Suppressor macrophage treated with lipopolysaccharide for 1 hour (primary cell): Measurements from ENCODE around the gene SAMD4A.
A peak's percentile ranks its signal among the peaks of the same experiment; 100 is the strongest.
"Not testable (repeated sequence)": the region's sequence is repeated elsewhere in the genome, so short reads cannot be mapped to it uniquely, and the experiment has no call there.

Source experiments
- DNase-seq, 3 donors: peaks; one replicate each; pipeline ENCODE4 v3.0.0-alpha.2; 2020 to 2022

SAMD4A gene

DNA sequence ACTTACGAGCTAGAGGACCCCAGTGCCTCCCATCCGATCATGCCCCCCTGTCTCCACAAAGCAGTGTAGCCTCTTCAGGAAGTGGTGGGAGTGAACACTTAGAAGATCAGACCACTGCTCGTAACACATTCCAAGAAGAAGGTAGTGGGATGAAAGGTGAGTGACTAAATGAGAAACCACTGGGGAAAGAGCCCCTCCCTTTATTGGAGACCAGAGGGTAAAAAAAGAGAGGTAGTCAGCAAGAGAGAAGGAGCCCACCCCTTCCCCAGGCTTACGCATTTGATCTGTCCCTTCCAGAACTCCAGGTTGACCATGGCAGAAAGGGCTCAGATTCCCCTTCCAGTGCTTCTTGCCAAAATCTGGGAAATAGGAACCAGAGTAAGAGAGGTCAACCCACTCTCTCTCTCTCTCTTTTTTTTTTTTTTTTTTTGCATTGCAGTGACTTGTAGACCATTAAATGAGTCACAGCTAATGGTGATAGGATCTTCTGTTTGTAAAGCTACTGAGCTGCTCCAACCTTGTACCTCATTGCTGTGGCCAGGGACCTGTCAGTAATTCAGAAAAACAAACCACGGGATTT is 170.3 kb downstream of the SAMD4A start:
- peak; percentile 16 to 69 (median 43) for DNase-seq

DNA sequence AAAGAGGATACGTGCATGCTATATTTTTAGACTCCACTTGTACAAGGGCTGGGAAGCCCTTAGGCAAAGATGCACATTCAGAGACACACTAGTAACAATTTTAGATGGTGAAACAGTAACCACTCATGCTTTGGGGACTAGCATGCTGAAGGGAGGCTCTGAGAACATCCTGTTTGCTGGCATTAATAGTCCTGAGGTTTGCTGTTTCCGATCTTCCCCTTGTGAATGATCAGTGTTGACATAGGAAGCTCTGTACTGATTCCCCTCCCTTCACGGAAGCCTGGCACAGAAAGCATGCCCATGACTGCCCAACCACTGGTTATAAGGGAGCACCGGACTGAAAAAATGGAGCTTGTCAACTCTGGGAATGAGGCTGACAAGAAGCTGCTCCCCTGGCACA is 171.1 kb downstream of the SAMD4A start:
- DNase-seq: peak; percentile 16 to 43 (median 40)

DNA sequence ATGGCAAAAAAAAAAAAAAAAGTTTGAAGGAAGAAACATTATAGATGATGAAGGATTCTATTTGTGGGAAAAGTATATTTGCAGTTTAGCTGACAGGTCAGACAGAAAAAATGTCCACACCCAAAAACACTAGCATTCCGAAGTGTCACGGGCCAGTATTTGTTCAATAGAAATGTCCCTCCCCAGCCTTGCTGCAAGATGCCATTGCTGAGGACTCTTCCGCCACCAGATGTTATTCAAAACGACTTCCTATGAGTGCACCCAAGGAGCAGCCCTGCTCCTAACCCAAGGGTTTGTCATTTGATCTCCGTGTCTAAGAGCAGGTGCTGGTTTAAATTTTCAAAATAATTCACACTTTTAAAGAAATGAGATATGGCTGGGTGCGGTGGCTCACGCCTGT is 172.6 kb downstream of the SAMD4A start:
- DNase-seq: no peak

DNA sequence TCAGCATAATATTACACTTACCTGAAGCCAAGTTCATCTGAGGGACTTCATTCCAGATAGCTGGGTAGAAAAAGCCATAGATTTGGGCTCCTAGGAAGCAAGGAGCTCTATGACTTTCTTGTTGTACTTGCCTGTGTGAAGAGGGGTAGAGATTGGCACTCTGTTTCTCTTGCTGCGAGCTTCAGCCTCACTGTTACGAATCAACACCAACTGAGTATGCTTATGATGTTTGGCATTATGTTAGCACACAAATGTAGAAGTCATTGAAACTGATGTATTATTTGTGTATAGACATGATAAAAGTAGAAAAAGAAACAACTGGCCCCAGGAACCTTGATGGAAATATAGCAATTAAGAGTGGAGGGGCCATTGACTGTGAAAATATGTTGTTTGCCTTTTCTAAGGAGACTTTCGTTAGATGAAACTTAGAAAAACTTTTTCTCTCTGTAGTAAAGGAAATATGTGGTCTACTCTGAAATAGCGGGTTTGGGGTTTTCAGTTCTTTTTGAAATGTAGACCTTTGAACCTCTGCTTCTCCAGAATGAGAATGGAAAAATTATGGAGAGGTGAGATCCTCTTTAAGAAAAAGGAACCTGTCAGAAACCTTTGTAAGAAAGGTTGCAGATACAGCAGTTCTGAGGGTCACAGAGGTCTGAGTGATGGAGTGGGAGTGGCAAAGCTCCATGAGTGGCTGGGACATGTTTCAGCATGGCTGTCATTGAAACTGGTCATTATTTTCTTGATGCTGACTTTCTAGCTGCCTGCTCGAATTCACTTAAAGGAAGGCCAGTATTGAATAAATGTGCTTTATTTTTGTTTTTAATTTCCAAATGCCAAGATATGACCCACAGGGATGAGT is 175.8 kb downstream of the SAMD4A start:
- DNase-seq: no peak

DNA sequence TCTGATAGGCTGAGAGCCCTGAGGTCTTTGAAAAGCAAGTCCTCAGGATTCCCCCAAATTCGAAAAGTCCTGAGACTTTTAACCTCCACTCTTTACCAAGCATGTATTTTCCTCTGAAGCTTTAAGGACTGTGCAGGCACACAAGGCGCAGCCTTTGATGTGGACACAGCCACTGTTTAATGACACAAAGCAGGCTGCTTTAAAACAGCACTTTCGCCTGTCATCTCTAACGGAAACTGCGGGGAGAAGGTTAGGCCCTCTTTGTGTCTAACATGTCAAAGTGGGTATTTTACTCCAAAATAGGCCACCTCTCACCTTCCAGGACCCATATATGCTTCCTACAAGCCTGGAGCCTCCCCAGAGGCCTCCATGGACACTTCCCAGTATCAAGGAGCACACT is 176.5 kb downstream of the SAMD4A start:
- DNase-seq: no peak

DNA sequence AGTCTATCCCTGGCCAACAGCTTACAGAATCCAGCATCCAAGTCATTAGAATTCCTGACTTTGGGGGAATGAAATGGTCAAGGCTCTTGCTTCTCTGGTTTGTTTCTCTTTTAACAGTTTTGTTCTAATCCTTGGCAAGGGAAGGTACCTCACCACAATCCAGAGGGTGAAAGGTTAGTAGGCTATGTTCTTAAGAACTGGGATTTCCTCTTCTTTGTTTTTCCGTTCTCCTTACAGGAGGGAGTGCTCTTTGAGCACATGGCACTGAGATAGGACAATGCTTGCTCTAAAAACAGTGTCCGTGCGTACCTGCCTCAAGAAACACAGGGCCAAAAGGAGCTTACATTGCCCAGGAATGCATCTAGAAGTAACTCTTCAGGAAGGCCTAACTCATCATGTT is 179.1 kb downstream of the SAMD4A start:
- no peak for DNase-seq

DNA sequence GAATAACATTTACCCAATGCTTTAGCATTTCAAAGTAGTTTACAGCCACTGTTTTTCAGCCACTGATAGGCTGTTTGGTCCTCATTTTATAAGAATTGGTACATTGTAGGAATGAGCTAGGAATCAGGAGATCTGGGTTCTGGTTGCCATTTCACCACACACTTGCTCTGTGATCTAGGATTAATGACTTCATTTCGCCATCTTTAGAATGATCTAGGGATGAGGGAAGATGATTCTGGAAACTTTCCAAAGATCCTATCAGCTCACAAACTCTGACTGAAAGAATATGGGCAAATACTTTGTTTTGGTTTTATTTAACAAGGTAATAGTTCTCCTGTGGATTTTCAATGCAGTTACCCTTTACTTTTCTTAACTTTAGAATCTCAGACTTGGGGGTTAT is 180.7 kb downstream of the SAMD4A start:
- DNase-seq: no peak

DNA sequence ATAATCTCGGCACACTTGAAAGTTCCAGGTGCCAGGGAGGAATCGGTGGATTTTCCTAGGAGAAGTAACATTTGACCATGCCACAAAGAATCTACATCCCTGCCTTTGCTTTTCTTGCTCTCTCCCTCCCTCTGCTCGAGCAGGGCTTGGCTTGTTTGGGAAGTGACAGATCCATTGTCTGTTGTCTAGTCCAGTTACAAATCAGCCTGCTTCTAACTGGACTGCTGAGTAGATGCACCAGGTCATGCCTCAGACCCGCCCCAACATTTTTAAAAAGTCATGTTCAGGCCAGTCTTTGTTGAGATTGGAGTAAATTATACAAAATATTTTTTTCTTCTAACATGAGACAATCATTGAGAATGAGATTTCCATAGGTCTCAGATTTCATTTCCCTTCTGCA is 182.3 kb downstream of the SAMD4A start:
- no peak for DNase-seq

DNA sequence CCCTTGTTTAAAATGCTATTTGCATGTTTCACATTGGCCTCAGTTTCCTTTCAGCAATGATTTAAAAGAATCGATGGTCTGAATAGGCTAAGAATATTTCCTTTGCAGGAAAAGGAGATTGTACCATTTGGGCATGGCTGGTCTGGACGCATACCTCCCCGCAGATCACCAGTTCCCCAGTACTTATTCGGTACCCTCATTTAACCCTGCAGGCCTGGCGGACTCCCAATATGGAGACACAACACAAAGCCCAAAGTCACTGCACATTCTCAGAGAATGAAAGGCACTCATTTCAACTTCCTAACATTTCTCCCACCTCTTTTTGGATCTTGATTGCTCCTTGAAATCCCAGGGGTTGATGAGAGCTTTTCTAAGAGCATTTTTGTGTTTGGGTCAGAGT is 182.8 kb downstream of the SAMD4A start:
- no peak for DNase-seq

DNA sequence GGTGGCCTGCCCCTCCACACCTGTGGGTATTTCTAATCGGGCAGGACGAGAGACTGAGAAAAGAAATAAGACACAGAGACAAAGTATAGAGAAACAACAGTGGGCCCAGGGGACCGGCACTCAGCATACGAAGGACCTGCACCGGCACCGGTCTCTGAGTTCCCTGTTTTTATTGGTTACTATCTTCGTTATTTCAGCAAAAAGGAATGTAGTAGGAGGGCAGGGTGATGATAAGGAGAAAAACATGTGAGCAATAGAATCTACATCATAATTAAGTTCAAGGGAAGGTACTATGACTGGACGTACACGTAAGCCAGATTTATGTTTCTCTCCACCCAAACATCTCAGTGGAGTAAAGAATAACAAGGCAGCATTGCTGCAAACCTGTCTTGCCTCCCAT is 185.7 kb downstream of the SAMD4A start:
- not testable (repeated sequence) for DNase-seq

DNA sequence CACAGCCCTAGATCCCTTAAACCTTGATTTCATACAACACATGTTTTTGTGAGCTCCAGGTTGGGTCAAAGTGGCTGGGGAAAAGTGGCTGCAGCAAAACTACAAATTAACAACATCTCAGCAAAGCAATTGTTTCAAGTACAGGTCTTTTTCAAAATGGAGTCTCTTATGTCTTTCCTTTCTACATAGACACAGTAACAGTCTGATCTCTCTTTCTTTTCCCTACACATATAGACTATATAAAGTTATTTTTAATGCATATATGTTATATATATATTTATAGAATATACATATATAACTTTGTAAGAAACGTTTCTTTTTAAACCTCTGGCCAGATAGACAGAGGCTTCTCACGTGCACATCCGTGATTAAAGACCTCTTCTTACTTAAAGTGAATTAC is 186.5 kb downstream of the SAMD4A start:
- not testable (repeated sequence) for DNase-seq

DNA sequence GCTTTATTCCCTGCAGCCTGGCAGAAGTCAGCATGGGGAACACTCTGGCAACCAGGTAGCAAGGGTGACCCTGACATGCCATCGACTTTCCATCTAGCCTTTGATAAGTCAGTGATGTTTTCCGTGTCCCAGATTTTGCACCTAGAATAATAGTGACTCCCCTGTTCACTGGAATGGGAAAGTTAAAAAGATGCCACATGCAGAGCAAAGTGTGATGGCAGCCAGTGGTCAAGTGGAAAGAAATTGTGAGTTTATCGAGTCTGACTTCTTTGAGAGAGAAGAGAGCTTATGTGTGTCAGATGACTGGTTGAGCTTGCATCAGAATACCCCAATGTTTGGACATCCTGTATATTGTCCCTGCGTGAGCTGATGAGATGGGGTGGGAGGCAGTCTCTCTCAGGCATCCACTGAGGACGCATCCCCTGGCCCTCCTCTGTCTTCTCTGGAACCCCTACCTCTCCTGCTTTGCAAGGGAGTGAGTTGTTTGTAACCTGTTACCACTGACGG is 187.2 kb downstream of the SAMD4A start:
- no peak for DNase-seq

DNA sequence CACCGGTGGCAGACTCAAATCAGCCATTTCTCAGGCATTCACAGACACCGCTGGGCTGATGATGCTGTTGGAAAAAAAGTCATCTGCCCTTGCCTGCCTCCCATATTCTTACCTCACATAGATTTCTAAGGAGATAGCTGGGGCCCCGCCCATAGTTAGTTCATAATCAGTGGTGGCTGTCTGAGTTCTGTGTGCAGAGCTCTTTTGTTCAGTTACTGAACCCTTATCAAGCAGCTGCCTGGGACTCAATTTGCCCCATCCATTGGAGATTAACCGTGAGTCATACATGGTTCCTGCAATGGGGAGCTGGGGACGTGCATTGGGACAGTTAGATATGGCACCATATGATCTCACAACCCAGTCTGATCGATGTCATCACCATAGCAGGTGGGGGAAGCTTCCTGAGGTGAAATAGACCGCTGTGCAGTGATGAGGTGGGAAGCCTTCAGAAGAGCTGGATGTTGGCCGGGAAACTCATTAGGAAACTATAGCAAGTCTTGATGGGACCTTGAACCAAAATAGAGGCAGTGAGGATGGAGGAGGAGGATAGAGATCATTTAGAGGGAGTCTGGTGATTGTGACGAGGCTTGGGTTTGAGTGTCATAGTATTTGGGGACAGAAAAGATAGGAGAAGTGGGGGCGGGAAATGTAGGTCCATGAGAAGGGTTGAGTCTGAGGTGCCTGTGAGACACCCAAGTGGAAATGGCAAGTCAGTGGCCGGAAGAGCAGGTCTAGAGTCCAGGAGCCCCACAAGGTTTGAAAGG is 187.9 kb downstream of the SAMD4A start:
- no peak for DNase-seq

DNA sequence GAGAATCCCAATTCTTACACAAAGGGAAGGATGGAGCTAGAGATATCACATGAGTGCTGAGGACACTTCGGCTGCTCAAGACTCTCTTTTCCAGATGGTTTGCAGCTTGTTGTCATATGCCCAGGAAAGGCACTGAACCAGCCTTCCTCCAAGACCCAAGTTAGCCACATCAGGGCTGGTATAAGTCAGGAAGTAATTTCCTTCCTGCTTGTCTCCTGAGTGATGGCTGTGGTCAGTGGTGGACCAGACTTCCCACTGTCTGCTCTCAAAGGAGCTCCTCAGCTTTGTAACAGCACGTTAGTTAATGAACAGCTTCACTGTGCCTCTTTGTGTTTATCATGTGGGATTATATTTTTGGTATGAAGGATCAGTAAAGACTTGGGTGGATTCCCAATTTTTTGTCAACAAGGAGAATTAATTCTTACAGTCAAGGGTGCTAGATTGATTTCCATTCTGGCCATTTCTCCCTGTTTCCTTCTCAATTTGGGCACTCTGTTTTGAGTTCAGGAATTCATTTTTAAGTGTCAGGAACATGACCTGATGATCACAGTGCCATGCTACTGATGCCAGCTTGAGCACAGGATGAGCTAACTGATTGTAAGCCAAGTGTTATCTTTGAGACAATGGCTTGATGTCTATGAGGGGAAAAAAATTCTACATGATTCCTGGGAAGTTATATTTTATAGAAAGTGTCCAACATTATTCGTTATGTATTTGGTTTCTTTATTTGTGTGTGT is 189.9 kb downstream of the SAMD4A start:
- DNase-seq: no peak

DNA sequence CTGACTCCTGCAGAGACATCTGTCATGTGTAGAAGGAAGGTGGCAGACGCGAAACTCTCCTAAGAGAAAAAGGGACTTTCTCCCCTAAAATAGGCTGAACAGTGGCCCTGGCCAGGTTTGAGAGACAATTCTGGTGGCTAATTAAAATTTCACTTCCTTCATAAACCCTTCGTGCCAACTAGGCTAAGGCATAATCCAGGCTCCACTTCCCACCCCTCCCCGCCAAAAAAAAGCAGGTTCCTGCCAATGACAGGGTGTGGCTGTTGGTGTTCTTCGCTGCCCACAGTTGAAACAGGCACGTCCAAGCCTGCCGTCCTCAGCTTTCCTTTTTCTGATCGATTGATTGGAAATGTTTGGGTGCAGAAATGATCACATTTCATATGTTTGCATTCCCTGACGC is 191.1 kb downstream of the SAMD4A start:
- no peak for DNase-seq

DNA sequence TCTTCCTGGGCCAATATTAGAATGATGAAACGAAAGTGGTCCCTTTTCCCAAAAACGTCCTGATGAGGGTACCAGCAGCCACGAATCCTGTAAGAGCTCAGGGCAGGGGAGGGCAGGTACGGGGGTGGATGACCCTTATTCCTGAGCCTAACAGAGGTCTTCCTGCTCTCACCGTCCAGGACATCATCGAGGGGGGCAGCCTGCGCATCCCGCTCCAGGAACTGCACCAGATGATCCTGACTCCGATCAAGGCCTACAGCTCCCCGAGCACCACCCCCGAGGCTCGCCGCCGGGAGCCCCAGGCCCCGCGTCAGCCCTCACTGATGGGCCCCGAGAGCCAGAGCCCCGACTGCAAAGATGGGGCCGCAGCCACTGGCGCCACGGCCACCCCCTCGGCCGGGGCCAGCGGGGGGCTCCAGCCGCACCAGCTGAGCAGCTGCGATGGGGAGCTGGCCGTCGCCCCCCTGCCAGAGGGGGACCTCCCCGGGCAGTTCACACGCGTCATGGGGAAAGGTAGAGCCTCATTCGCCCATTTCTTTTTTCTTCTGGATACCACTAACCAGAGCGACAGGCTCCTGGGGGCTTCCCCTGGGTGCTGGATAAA is 193.2 kb downstream of the SAMD4A start:
- no peak for DNase-seq

DNA sequence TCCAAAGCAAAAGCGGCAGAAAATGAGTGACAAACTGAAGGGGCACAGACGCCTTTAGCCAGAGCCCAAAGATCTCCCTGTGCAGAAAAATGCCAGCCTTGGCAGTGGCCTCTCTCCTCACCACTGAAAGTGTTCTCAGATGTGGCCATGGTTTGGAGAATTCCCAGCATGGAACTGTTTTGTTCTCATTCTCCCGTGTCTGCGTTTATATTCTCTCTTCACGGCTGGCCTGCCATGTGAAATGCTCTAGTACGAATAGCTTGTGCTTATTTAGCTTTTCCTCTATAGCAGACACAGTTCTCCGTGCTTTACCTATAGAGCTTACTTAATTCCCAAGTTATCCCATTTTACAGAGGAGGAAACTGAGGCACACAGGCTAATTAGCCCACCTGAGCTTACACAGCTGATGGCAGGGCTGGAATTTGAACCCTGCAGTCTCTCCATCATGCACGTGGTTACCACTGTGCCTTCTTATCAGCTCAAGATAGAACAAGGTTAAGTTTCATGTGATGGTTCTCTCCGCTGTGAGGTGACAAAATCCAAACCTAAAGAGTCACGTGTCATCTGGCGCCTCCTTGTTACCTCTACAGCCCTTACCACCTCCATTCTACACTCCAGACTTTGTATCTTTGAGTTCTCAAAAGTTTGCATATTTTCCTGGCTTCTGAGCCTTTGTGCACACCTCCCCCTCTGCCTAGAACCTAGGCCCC is 194.1 kb downstream of the SAMD4A start:
- DNase-seq: no peak

DNA sequence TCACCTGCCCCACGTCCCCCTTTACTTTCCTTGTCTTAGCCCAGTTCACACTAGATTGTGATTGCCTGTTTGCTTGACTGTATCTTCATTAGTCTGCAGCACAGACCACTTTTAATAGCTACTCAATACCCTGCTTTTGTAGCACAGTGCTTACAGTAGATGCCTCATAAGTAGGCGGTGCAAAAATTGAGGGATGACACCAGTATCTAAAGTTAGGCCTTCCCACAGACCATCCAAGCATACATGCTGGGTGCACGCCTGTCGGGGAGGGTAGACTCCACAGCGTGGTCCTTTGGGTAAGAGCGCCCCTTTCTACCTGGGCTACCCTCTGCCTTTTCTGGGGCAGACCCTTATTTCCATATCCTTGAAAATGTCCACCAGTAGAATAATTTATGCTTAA is 194.9 kb downstream of the SAMD4A start:
- DNase-seq: no peak

DNA sequence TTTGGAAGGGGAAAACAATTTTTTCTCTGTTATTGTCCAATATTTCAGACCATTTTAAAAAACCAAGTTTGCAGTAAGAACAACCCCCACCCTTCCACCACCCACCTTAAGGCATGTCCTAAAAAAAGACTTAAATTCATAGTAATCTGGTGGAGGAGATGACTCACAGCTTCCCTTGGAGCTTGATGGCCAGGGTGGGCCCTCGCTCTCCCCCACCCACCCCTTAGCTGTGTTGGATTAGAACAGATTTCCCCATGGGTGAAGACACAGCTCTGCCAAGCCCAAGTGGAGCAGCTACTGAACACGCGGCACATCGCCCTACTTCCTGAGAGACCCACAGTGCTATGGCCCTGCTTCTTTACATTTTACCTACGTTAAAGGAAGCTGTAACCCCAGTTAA is 195.4 kb downstream of the SAMD4A start:
- peak; percentile 30 to 44 (median 43) for DNase-seq

DNA sequence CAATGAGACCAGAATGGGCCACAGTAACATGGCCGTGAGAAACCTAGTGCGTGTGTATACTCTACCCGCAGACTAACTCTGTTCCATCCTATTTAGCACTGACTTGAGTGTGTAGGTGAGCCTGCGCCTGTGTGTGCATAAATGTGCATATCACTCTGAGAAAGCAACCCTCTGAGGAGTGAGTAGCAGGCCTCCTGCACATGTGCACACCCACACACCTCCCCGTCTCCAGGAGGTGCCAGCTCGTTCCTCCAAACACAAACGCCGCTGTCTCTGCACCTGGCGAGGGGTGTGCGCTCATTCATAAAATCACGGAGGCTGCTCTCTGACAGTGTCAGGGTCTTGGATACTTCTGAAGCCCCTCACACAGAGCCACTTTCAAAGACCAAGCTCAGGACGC is 196.8 kb downstream of the SAMD4A start:
- no peak for DNase-seq

DNA sequence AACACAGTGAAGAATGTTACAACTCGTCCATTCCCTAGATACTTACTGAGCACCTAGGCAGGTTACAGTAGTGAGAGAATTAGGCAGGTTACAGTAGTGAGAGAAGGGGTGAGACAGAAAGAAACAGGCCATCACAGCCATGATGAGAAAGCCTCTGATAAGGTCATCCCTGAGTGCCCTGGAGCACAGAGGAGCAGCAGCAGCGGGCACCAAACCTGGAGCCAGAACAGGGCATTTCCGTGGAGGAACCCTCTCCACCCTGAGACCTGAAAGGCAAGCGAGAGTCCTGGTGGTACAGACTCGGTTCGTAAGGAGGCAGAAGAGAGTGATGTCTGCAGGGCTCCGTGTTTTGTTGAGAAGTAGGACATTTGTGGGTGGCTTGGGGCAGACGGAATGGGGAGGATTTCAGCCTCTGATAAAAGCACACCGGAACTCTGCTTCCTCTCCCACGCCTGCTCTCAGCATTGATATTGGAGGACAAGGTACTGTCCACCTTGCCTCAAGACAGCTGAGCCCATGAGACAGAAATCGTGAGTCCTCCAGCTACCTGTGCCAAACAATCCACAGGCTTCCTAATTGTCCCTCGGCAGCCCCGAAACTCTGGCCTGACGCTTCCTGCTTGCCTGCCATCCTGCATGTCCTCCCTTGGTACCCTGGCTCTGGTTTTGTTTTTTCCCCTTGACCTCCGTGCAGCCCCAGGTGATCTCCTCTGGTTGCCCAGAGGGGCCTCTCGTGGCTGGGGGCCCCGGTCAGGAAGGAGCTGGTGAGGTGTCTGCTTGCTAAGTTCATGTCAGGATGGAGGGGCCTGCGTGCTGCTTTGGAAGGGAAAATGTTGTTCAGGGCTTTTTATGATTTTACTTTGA is 199.6 kb downstream of the SAMD4A start:
- no peak for DNase-seq
